ENCODE data around the gene DUSP16.
"Not testable (repeated sequence)": the region's sequence is repeated elsewhere in the genome, so short reads cannot be mapped to it uniquely, and the experiment has no call there.

DUSP16 gene

DNA sequence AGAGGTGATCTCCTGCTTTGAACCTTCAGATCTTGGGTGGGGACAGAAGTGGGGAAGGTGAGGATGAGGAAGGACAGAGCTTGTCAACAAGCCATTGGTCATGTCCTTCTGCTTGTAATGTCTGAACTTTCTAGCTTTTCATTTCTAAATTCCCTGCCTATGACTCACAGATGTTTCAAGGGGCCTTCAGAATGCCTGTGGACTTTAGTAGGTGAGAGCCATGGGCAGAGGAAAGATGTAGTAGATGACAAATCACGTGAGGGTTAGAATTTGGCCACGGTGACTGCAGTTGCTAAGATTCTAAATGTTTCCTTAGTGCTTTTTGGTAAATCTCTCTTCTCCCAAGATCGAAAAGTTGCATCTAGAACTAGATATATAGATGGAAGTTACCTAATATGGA is 30.3 kb upstream of the DUSP16 start:
- no peak overlapping the region for H3K4me2 ChIP-seq (ENCODE audit: insufficient read depth, low read length)
- no peak overlapping the region for H3K27ac ChIP-seq (ENCODE audit: low read length)
- H2AFZ ChIP-seq (ENCODE audit: low read depth, low read length): no peak overlapping the region

DNA sequence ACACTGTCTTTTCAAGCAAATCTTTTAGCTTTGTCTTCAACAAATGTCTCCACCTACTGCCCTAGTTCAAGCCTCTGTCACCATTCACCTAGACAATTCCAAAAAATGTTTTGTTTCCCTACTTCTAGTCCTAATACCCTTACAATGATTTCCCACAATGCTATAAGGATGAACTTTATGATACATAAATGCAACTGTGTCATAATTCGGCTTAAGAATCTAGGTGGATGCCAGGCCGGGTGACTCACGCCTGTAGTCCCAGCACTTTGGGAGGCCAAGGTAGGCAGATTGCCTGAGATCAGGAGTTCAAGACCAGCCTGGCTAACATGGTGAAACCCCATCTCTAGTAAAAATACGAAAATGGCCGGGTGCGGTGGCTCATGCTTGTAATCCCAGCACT is 28.3 kb upstream of the DUSP16 start:
- H3K4me1 ChIP-seq (ENCODE audit: insufficient read depth, low read length): no peaks in the 10 kb centered on the region
- H3K79me2 ChIP-seq (ENCODE audit: insufficient read depth, low read length): no peaks in the 10 kb centered on the region
- TF ChIP-seq, protein P1, sequence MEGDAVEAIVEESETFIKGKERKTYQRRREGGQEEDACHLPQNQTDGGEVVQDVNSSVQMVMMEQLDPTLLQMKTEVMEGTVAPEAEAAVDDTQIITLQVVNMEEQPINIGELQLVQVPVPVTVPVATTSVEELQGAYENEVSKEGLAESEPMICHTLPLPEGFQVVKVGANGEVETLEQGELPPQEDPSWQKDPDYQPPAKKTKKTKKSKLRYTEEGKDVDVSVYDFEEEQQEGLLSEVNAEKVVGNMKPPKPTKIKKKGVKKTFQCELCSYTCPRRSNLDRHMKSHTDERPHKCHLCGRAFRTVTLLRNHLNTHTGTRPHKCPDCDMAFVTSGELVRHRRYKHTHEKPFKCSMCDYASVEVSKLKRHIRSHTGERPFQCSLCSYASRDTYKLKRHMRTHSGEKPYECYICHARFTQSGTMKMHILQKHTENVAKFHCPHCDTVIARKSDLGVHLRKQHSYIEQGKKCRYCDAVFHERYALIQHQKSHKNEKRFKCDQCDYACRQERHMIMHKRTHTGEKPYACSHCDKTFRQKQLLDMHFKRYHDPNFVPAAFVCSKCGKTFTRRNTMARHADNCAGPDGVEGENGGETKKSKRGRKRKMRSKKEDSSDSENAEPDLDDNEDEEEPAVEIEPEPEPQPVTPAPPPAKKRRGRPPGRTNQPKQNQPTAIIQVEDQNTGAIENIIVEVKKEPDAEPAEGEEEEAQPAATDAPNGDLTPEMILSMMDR (IDR thresholded peaks at IDR 0.05; ENCODE audit: borderline replicate concordance, extremely low read depth, low read length, poor library complexity, severe bottlenecking): no peak
- no peak for TF ChIP-seq EZH2 (IDR thresholded peaks at IDR 0.05; ENCODE audit: borderline replicate concordance, low read depth, low read length, severe bottlenecking)
- H4K20me1 ChIP-seq (ENCODE audit: insufficient read depth, low read length): no peaks in the 10 kb centered on the region
- no peak overlapping the region for H3K9ac ChIP-seq (ENCODE audit: low read depth, low read length)
- no peaks in the 10 kb centered on the region for H3K9me3 ChIP-seq (ENCODE audit: insufficient read depth, low read length, severe bottlenecking)
- no peak for DNase-seq
- H2AFZ ChIP-seq (ENCODE audit: low read depth, low read length): no peak overlapping the region
- H3K27ac ChIP-seq (ENCODE audit: low read length): no peak overlapping the region
- no peak overlapping the region for H3K4me3 ChIP-seq (ENCODE audit: low read depth in 1 of 2, low read length in 2 of 2)
- peaks cover 16% of the 10 kb centered on the region for H3K27me3 ChIP-seq (ENCODE audit: insufficient read depth, low read length, poor library complexity)
- no peaks in the 10 kb centered on the region for H3K36me3 ChIP-seq (ENCODE audit: insufficient read depth, low read length)
- no peak overlapping the region for H3K4me2 ChIP-seq (ENCODE audit: insufficient read depth, low read length)
- no peak for ATAC-seq (ENCODE audit: insufficient read depth, low read depth)

More for the DNA sequence above, 30.3 kb upstream of the DUSP16 start:
- Histone ChIP-seq H3K4me1 (ENCODE audit: insufficient read depth, low read length) (no peaks in the 10 kb centered on the region), H3K9ac (ENCODE audit: low read depth, low read length) (no peak overlapping the region), H3K27me3 (ENCODE audit: insufficient read depth, low read length, poor library complexity) (peaks cover 8% of the 10 kb centered on the region), H3K4me3 (ENCODE audit: low read depth in 1 of 2, low read length in 2 of 2) (no peak overlapping the region), H4K20me1 (ENCODE audit: insufficient read depth, low read length) (no peaks in the 10 kb centered on the region), H3K79me2 (ENCODE audit: insufficient read depth, low read length) (no peaks in the 10 kb centered on the region), H3K9me3 (ENCODE audit: insufficient read depth, low read length, severe bottlenecking) (no peaks in the 10 kb centered on the region), H3K36me3 (ENCODE audit: insufficient read depth, low read length) (no peaks in the 10 kb centered on the region)
- ATAC-seq (ENCODE audit: insufficient read depth, low read depth): no peak
- DNase-seq: no peak
- TF ChIP-seq, protein P1 (IDR thresholded peaks at IDR 0.05; ENCODE audit: borderline replicate concordance, extremely low read depth, low read length, poor library complexity, severe bottlenecking): no peak
- TF ChIP-seq EZH2 (IDR thresholded peaks at IDR 0.05; ENCODE audit: borderline replicate concordance, low read depth, low read length, severe bottlenecking): no peak

DNA sequence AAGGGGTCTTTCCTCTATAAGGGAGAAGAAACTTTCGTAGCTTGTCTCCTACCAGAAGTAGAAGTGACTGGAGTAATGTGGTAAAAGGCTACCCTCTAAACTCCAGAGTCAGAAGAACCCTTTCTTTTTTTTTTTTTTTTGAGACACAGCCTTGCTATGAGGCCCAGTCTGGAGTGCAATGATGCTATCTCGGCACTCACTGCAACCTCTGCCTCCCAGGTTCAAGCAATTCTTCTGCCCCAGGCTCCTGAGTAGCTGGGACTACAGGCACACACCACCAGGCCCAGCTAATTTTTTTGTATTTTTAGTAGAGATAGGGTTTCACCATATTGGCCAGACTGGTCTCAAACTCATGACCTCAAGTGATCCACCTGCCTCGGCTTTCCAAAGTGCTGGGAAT is 25.8 kb upstream of the DUSP16 start:
- not testable (repeated sequence) for DNase-seq; H3K9ac ChIP-seq (ENCODE audit: low read depth, low read length); H3K4me3 ChIP-seq (ENCODE audit: low read depth in 1 of 2, low read length in 2 of 2); ATAC-seq (ENCODE audit: insufficient read depth, low read depth); H3K4me1 ChIP-seq (ENCODE audit: insufficient read depth, low read length); H3K27ac ChIP-seq (ENCODE audit: low read length); H3K4me2 ChIP-seq (ENCODE audit: insufficient read depth, low read length); H2AFZ ChIP-seq (ENCODE audit: low read depth, low read length); H3K79me2 ChIP-seq (ENCODE audit: insufficient read depth, low read length); H3K36me3 ChIP-seq (ENCODE audit: insufficient read depth, low read length); H4K20me1 ChIP-seq (ENCODE audit: insufficient read depth, low read length); H3K9me3 ChIP-seq (ENCODE audit: insufficient read depth, low read length, severe bottlenecking)
- H3K27me3 ChIP-seq (ENCODE audit: insufficient read depth, low read length, poor library complexity): peaks cover 23% of the 10 kb centered on the region

DNA sequence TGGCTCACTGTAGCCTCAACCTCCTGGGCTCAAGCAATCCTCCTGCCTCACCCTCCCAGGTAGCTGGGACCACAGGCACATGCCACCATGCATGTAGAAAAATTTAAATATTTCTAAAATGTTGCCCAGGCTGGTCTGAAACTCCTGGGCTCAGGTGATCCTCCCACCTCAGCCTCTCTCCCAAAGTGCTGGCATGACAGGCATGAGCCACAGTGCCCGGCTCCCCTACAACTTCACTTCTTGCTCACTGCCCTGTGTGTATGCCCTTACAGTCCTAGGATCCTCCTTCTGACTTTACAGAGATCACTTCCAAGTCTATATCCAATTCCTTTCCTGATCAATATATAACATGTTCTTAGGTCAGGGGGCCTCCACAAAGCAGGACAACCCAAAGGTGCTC is 25.2 kb upstream of the DUSP16 start:
- H3K36me3 ChIP-seq (ENCODE audit: insufficient read depth, low read length): no peaks in the 10 kb centered on the region
- TF ChIP-seq EZH2 (IDR thresholded peaks at IDR 0.05; ENCODE audit: borderline replicate concordance, low read depth, low read length, severe bottlenecking): no peak
- TF ChIP-seq, protein P1 (IDR thresholded peaks at IDR 0.05; ENCODE audit: borderline replicate concordance, extremely low read depth, low read length, poor library complexity, severe bottlenecking): no peak
- no peaks in the 10 kb centered on the region for H3K4me1 ChIP-seq (ENCODE audit: insufficient read depth, low read length)
- H3K4me3 ChIP-seq (ENCODE audit: low read depth in 1 of 2, low read length in 2 of 2): no peak overlapping the region
- H3K27ac ChIP-seq (ENCODE audit: low read length): no peak overlapping the region
- ATAC-seq (ENCODE audit: insufficient read depth, low read depth) (no peak), DNase-seq (no peak)
- H3K79me2 ChIP-seq (ENCODE audit: insufficient read depth, low read length): no peaks in the 10 kb centered on the region
- no peaks in the 10 kb centered on the region for H4K20me1 ChIP-seq (ENCODE audit: insufficient read depth, low read length)
- no peak overlapping the region for H3K9ac ChIP-seq (ENCODE audit: low read depth, low read length)
- H2AFZ ChIP-seq (ENCODE audit: low read depth, low read length): no peak overlapping the region
- H3K27me3 ChIP-seq (ENCODE audit: insufficient read depth, low read length, poor library complexity): peaks cover 23% of the 10 kb centered on the region
- H3K9me3 ChIP-seq (ENCODE audit: insufficient read depth, low read length, severe bottlenecking): no peaks in the 10 kb centered on the region
- no peak overlapping the region for H3K4me2 ChIP-seq (ENCODE audit: insufficient read depth, low read length)
